Right lobe of liver (tissue), 4 donors: Measurements from ENCODE around the gene TPSD1.

ENCODE experiments used
- POLR2A ChIP-seq: fragments of 450-650 bp; IDR thresholded peaks from one replicate; pipeline ENCODE4 v1.6.1; 2017; ENCODE audit warnings: antibody characterized with exemption, mild to moderate bottlenecking
- TF ChIP-seq, protein P1 (sequence below), 4 donors: fragments of 200-600 bp in 3 of 4; fragments of 450-650 bp in 1 of 4; IDR thresholded peaks; one replicate each; pipeline versions ENCODE4 v1.5.1 to v1.8.0; 2016 to 2022; ENCODE audit warnings: antibody characterized with exemption in 4 of 4, mild to moderate bottlenecking in 2 of 4
- donor health status: DM: no; HTN: no; CAD: no.
- donor health status: DM: no; HTN: no; CAD: no.
- donor health status: DM: no; HTN: yes; CAD: no.

DNA sequence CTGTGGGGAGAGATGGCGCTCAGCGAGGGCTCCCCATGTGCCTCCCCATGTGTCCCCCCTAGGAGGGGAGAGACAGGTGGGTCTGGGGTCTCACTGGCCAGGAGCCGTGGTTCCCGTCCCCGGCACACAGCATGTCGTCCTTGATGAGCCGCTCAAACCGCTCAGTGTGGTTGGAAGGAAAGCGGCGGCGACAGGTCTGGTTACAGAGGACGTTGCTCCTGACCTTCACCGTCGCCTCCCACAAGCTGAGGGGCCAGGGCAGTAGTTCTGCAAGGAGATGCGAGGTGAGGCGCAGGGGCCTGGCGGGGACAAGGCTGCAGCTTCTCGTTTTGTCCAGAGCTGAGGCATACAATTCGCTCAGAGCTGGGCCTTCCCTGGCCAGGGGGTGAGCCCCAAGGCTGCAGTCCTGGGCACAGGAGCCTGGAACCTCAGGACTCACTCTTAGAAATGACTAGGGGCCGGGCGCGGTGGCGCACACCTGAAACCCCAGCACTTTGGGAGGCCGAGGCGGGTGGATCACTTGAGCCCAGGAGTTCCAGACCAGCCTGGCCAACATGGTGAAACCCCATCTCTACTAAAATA, 30.7 kb downstream of the TPSD1 start:
- TF ChIP-seq, protein P1, sequence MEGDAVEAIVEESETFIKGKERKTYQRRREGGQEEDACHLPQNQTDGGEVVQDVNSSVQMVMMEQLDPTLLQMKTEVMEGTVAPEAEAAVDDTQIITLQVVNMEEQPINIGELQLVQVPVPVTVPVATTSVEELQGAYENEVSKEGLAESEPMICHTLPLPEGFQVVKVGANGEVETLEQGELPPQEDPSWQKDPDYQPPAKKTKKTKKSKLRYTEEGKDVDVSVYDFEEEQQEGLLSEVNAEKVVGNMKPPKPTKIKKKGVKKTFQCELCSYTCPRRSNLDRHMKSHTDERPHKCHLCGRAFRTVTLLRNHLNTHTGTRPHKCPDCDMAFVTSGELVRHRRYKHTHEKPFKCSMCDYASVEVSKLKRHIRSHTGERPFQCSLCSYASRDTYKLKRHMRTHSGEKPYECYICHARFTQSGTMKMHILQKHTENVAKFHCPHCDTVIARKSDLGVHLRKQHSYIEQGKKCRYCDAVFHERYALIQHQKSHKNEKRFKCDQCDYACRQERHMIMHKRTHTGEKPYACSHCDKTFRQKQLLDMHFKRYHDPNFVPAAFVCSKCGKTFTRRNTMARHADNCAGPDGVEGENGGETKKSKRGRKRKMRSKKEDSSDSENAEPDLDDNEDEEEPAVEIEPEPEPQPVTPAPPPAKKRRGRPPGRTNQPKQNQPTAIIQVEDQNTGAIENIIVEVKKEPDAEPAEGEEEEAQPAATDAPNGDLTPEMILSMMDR (IDR thresholded peaks at IDR 0.05), result no peak
- TF ChIP-seq POLR2A, result no peak
